Fibroblast of skin of back (primary cell): ENCODE results near the gene RIPPLY3.
A peak's percentile ranks its signal among the peaks of the same experiment; 100 is the strongest.
"Not testable (repeated sequence)": the region's sequence is repeated elsewhere in the genome, so short reads cannot be mapped to it uniquely, and the experiment has no call there.

Experiments
- DNase-seq: peaks from one replicate; pipeline ENCODE4 v3.0.0-alpha.2; 2013

RIPPLY3 gene

GRCh38 chr21:36981977-36982700, 24.4 kb upstream of the RIPPLY3 start:
- DNase-seq: no peak

- DNase-seq: no peak
Observed at GRCh38 chr21:36985751-36986594, 20.5 kb upstream of the RIPPLY3 start.

DNA sequence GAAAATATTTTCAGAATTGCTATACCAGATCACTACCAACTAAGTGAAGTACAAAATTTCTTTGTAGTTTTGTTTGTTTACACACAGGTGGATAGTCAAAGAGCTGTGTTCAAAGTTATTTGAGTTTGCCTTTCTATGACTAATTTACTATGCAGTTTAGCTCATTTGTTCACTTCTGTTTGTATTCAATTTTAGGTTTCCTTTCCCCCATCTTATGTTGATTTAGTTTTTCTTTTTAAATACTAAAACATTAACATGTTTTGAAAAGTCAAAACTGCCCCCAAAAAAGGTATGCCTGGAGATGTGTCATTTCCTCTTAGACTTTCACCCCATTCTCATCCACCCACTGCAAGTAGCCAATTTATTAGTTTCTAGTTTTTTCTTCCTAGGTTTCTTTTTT, 18.7 kb upstream of the RIPPLY3 start:
- DNase-seq: no peak

- DNase-seq: peak; percentile 3
Observed at GRCh38 chr21:36988536-36988935, 18.0 kb upstream of the RIPPLY3 start.

DNA sequence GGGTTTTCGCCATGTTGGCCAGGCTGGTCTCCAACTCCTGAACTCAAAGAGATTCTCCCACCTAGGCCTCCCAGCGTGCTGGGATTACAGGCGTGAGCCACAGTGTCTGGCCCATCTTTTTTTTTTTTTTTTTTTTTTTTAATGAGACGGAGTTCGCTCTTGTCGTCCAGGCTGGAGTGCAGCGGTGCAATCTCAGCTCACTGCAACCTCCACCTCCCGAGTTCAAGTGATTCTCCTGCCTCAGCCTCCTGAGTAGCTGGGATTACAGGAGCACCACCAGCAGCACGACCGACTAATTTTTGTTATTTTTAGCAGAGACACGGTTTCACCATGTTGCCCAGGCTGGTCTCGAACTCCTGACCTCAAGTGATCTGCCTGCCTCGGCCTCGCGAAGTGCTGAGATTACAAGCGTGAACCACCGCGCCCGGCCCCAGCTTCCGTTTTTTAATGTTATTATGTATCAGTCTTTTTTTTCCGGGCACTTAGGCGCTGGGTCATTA, 17.3 kb upstream of the RIPPLY3 start:
- DNase-seq: not testable (repeated sequence)

- peak; percentile 92 for DNase-seq
Observed at GRCh38 chr21:36989699-36990507, 16.6 kb upstream of the RIPPLY3 start.

DNA sequence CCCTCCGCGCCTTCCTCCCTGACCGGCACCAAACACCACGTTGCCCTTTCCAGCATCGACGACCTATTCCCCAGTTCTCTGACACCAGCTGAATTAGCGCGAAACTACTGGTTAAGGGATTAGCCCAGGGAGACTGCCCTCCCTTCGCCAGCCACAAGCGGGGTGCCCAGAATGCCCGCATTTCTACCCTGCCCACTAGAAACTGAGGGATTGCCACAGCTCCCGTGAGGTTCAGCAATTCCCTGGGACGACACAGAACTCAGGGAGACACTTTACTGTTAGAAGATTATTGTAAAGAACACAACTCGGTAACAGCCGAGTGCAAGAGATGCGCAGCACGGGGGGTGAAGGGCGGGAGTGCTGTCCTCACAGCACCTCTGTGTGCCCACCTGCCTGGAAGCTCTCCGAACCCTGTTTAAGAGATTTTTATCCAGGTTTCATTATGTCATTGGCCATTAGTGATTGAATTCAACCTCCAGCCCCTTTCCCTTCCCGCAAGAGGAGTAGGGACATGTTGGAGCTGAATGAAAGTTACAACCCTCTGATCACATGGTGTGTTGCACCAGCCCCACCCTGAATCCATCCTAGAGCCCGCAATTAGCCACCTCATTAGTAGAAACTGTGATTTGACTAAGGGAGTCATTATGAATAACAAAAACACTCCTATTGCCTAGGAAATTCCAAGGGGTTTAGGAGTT, 15.8 kb upstream of the RIPPLY3 start:
- no peak for DNase-seq

DNA sequence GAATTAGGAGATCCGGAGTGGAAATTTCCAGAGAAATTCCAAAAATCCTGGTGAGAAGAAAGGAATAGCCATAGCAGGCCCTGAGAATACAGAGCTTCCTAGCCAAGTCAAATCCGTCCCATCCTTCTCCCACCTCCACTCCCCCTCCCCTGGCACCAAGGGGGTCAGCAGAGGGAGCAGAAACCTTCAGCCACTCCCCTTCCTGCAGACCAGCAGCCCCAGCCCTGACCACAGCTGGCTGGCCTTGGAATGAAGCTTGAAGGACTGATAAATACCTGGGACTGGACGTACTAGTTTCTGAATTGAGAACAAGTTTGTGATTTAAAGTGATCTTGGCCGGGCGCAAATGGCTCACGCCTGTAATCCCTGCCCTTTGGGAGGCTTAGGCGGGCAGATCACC, 13.8 kb upstream of the RIPPLY3 start:
- DNase-seq: no peak

GRCh38 chr21:36994501-36995158, 11.9 kb upstream of the RIPPLY3 start:
- peak; percentile 15 for DNase-seq

DNA sequence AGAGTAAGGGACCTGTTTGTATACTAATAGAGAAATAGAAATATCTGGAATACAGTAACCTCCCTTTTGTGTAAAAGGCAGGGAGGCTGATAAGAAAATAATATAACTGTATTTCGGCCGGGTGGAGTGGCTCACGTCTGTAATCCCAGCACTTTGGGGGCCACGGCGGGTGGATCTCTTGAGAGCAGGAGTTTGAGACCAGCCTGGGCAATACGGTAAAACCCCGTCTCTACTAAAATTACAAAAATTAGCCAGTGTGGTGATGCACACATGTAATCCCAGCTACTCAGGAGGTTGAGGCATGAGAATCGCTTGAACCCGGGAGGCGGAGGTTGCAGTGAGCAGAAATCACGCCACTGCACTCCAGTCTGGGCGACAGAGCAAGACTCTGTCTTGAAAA, 11.2 kb upstream of the RIPPLY3 start:
- not testable (repeated sequence) for DNase-seq

GRCh38 chr21:36999131-36999898, 7.2 kb upstream of the RIPPLY3 start:
- no peak for DNase-seq

DNA sequence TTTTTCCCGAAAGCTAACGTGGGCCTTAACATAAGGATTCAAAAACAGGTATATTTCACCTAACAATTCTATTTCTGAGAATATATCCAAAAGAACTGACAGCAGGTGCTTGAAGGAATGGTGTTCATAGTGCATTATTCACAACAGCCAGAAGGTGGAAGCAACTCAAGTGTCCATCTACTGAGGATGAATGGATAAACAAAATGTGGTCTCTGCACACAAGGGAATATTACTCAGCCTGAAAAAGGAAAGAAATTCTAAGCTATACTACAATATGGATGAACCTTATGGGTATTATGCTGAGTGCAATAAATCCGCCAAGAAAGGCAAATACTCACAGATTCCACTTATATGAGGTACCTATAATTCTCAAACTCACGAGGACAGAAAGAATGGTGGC, 6.1 kb upstream of the RIPPLY3 start:
- no peak for DNase-seq

- peak; percentile 7 for DNase-seq
Observed at GRCh38 chr21:37001441-37001840, 5.1 kb upstream of the RIPPLY3 start.

DNA sequence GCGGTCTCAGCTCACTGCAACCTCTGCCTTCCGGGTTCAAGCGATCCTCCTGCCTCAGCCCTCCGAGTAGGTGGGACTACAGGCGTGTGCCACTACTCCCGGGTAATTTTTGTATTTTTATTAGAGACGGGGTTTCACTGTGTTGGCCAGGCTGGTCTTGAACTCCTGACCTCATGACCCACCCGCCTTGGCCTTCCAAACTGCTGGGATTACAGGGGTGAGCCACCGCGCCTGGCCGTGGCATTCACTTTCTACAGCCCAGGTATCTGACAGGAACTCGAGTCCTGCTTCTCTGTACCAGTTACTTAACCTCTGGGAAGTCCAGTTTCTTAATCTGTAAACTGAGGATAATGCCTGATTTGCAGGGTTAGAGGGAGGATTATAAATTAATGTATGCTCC, 3.7 kb upstream of the RIPPLY3 start:
- DNase-seq: not testable (repeated sequence)

- not testable (repeated sequence) for DNase-seq
Observed at GRCh38 chr21:37003917-37004316, 2.6 kb upstream of the RIPPLY3 start.

DNA sequence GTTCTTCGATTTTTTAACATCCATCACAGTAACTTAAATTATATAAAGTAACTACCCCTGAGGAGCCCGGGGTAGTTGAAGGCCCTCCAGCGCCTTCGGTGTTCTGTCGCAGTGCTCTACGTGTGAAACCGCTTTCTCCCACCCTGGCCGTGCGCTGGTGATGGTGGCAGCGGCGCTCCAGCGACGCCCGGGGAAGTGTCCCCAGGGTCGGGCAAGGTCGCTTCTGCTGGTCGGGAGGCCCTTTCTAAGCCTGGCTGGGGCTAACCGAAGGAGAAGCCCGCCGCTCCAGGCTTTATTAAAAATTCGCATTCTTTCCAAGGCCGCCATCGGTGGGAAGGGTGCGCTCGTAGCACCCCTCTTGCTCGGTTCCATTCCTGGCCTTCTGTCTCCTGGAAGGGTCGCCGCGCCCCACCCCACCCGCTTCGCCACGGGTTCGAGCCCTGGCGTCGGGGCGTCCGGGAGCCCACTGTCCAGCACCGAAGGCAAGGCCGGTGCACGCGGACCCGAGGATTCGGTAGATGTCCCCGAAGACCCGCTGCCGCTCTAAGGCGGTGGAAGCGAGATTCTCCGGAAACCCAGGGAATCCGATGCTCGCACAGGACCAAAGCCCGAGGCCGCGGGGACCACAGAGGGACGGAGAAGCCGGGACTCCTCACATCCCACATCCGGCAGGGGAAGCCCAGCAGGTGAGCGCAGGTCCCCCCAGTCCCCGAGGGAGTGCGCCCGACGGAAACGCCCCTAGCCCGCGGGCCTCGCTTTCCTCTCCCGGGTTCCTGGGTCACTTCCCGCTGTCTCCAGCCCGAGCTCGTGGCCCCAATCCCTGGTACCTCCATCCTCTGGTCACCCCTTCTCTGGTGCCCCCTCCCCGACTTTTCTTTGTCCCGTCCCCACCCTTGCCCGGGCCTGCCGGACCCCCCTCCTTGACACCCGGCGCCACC, 685 bp upstream of the RIPPLY3 start:
- DNase-seq: peak; percentile 2

DNA sequence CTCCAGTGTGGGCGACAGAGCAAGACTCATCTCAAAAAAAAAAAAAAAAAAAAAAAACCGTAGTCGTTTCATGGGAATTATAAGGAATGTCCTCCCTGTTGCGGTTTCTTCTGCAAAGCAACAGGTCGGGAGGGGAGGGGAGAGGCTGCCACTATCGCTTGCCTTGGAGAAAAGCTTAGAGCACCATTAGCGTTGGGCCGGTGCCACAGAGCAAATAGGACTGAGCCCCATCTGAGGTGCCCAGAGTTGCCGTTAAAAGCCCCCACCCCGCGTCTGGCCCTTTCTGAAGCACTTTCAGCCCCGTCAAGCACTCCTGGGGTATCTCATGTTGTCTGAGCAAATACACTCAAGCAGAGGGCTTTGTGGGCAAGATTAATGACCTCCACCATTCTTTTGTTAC, 2.2 kb downstream of the RIPPLY3 start:
- DNase-seq: no peak

DNA sequence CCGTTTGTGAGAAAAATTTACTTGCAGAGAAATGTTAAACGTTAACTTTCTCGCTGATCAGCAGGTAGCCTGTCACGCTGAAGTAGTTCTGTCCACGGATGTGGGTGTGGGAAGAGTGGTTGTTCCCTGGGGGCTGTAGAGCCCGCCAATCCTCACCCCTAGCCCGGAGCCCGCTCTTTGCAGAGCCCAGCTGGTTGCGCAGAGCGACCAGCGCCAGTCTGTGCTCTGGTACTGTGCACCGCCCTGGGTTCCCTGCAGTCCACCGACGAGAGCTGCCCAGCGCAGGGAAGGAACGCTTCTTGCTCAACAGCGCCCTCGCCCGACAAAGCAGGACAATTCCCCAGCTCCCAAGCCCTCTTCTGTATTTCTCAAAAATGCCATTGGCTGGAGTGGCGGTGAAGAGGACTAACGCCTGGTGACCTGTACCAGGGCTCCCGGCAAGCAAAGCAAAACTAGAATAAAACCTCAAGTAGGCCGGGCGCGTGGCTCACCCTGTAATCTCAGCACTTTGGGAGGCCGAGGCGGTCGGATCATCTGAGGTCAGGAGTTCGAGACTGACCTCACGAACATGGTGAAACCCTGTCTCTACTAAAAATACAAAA, 3.3 kb downstream of the RIPPLY3 start:
- DNase-seq: peak; percentile 77
